WTC11 (cell line): ENCODE measurements around the gene WSB1. TPM values are rescaled to one million over a fixed set of nuclear protein-coding genes. Genes with fewer than 3 reads are reported as not detected.

Experiments
- ATAC-seq: fragments of 200-7000 bp; cut with Tn5 transposase; 2 replicates; pipeline ENCODE4 v1.10.0; 2021; ENCODE audit warnings: mild to moderate bottlenecking, moderate library complexity
- CTCF ChIA-PET: fragments of 300-600 bp; sonication (Branson Sonifier 250); formaldehyde crosslinking; loops from one replicate; lab custom pipeline; 2021; ENCODE audit warnings: antibody characterized with exemption; lab: Charles Lee
- POLR2A ChIA-PET: fragments of 350-600 bp; sonication (Branson Sonifier 250); formaldehyde crosslinking; loops from one replicate; lab custom pipeline; 2021; ENCODE audit warnings: antibody characterized with exemption; lab: Charles Lee
- DNase-seq: peaks from one replicate; pipeline ENCODE4 v3.0.0; 2021; ENCODE audit warnings: low spot score
- H3K27ac Mint-ChIP-seq: 2 replicates; pipeline ENCODE4 v1.8.0; 2021; ENCODE audit warnings: mixed read lengths
- H3K27me3 Mint-ChIP-seq: 2 replicates; pipeline ENCODE4 v1.8.0; 2021; ENCODE audit warnings: low read depth, mild to moderate bottlenecking, moderate library complexity, mixed read lengths
- H3K36me3 Mint-ChIP-seq: 2 replicates; pipeline ENCODE4 v1.8.0; 2021; ENCODE audit warnings: mixed read lengths
- H3K4me1 Mint-ChIP-seq: 2 replicates; pipeline ENCODE4 v1.8.0; 2022; ENCODE audit warnings: mixed read lengths
- H3K4me3 Mint-ChIP-seq: 2 replicates; pipeline ENCODE4 v1.8.0; 2021; ENCODE audit warnings: mild to moderate bottlenecking, moderate library complexity, mixed read lengths
- H3K9me3 Mint-ChIP-seq: 2 replicates; pipeline ENCODE4 v1.8.0; 2021; ENCODE audit warnings: mixed read lengths
- ATF2 ChIP-seq: sonication (generic); formaldehyde crosslinking; IDR thresholded peaks from 2 replicates; pipeline ENCODE4 v1.8.1; 2022; ENCODE audit warnings: low read depth, missing genetic modification reagents, borderline replicate concordance
- ATF6 ChIP-seq: sonication (generic); formaldehyde crosslinking; IDR thresholded peaks from 2 replicates; pipeline ENCODE4 v1.8.1; 2023; ENCODE audit warnings: mild to moderate bottlenecking, missing genetic modification reagents
- CREM ChIP-seq: sonication (generic); formaldehyde crosslinking; IDR thresholded peaks from 2 replicates; pipeline ENCODE4 v1.8.1; 2022; ENCODE audit warnings: mild to moderate bottlenecking, missing genetic modification reagents, moderate library complexity
- ELF4 ChIP-seq: sonication (generic); formaldehyde crosslinking; IDR thresholded peaks from 2 replicates; pipeline ENCODE4 v1.8.1; 2022; ENCODE audit warnings: low read depth, mild to moderate bottlenecking, moderate library complexity, missing genetic modification reagents
- FOXP1 ChIP-seq: sonication (generic); formaldehyde crosslinking; IDR thresholded peaks from 2 replicates; pipeline ENCODE4 v1.8.0; 2022; ENCODE audit warnings: missing genetic modification reagents, mild to moderate bottlenecking, moderate library complexity, borderline replicate concordance
- MXD4 ChIP-seq: fragments of 250-450 bp; sonication (Bioruptor Pico); IDR thresholded peaks from 2 replicates; pipeline ENCODE4 v1.8.0; 2021; ENCODE audit warnings: mild to moderate bottlenecking, moderate library complexity, borderline replicate concordance
- NR1H2 ChIP-seq: sonication (generic); formaldehyde crosslinking; IDR thresholded peaks from 2 replicates; pipeline ENCODE4 v1.9.0; 2021; ENCODE audit warnings: mild to moderate bottlenecking, moderate library complexity, missing genetic modification reagents
- NR2C2 ChIP-seq: sonication (generic); formaldehyde crosslinking; IDR thresholded peaks from 2 replicates; pipeline ENCODE4 v1.8.0; 2022; ENCODE audit warnings: mild to moderate bottlenecking, missing genetic modification reagents
- RELA ChIP-seq: sonication (generic); formaldehyde crosslinking; IDR thresholded peaks from 2 replicates; pipeline ENCODE4 v1.8.1; 2022; ENCODE audit warnings: missing genetic modification reagents, mild to moderate bottlenecking, borderline replicate concordance
- SP1 ChIP-seq: sonication (generic); formaldehyde crosslinking; conservative IDR thresholded peaks from 2 replicates; pipeline ENCODE4 v1.8.1; 2022; ENCODE audit warnings: missing genetic modification reagents
- ZNF425 ChIP-seq: fragments of 250-450 bp; sonication (Bioruptor Pico); conservative IDR thresholded peaks from 2 replicates; pipeline ENCODE4 v1.9.0; 2021; ENCODE audit warnings: mild to moderate bottlenecking
- ZNF532 ChIP-seq: fragments of 250-450 bp; sonication (Bioruptor Pico); IDR thresholded peaks from 2 replicates; pipeline ENCODE4 v1.9.0; 2021; ENCODE audit warnings: mild to moderate bottlenecking, borderline replicate concordance
- total RNA-seq: library from RNA; stranded (reverse); gene quantifications from 3 replicates; pipeline ENCODE4 v1.2.3, GENCODE V29; 2021
- TF ChIP-seq, protein P1 (sequence below): sonication (generic); formaldehyde crosslinking; IDR thresholded peaks from 2 replicates; pipeline ENCODE4 v1.8.0; 2022; ENCODE audit warnings: mild to moderate bottlenecking, missing genetic modification reagents

The WSB1 gene
- total RNA-seq, 1 experiment from 2014 or later, result 167 TPM

DNA sequence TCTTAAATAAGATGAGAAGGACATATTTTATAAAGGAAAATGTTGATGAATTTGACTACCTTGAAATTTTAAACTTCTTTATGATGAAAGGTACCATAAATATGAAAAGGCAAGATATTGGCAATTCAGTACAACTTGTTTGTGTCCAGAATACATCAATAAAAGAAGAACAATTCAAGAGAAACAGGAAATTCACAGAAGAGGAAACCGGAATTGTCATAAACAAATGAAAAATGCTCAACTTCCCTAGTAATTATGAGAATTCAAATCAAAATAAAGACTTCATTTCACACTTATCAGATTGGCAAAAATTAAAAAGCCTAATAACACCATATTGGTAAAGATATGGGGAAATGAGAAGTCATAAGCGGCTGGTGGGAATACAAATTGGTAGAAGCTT lies 54.3 kb downstream of the WSB1 start:
- no peaks in the 10 kb centered on the region for H3K27me3 Mint-ChIP-seq
- TF ChIP-seq MXD4 (CRISPR knock-in tag), result no peak
- TF ChIP-seq ZNF532, result no peak
- TF ChIP-seq SP1 (CRISPR knock-in tag), result no peak
- TF ChIP-seq RELA (CRISPR knock-in tag), result no peak
- TF ChIP-seq FOXP1 (CRISPR knock-in tag), result no peak
- TF ChIP-seq CREM (CRISPR knock-in tag), result no peak
- no peak for TF ChIP-seq NR1H2 (CRISPR knock-in tag)
- TF ChIP-seq, all 79 proteins: peak for 0
- Mint-ChIP-seq H3K27ac (no peak overlapping the region), H3K9me3 (no peaks in the 10 kb centered on the region), H3K4me1 (peaks cover 43% of the 10 kb centered on the region), H3K4me3 (peak overlapping the region; percentile 63), H3K36me3 (peaks cover 4% of the 10 kb centered on the region; the same call in 1 of the 2 replicates)
- POLR2A ChIA-PET, result interaction anchor here (1.3 kb wide), 1 partner anchor 15 kb away, joined by 4 read pairs; no protein-coding TSS in a partner anchor
- ATAC-seq (no peak), DNase-seq (no peak)
- CTCF ChIA-PET, result interaction anchor here (2.9 kb wide), 1 partner anchor 103 kb away, joined by 18 read pairs; no protein-coding TSS in a partner anchor

DNA sequence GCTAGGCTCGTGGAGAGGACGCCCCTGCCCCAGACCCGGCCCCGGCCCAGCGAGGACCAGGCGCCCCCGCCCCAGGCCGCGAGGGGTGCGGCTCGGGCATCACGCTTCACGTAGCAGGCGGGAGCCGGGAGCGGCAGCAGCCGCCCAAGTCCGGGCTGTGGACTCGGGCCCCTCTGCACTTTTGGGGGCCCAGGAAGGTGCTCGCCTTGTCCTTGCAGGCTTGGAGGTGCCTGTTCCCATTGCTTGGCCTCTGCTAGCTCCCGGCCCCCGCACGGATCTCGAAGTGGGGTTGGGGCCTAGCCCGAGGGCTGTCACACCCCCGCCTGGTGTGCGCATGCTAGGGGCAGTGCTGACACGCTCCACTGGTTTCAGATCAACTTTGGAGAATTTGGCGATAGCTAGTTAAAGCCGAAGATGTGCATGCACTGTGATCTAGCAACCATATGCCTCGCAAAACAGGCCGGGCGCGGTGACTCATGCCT lies 55.7 kb downstream of the WSB1 start:
- H3K4me1 Mint-ChIP-seq, result peaks cover 36% of the 10 kb centered on the region
- peak overlapping the region; percentile 20; the same call in 1 of the 2 replicates for H3K4me3 Mint-ChIP-seq
- peaks cover 6% of the 10 kb centered on the region; the same call in 1 of the 2 replicates for H3K27me3 Mint-ChIP-seq
- TF ChIP-seq ATF6 (CRISPR knock-in tag) (no peak), ELF4 (CRISPR knock-in tag) (no peak), ATF2 (CRISPR knock-in tag) (no peak), NR2C2 (CRISPR knock-in tag) (no peak; the same call in 1 of the 2 replicates), ZNF425 (CRISPR knock-in tag) (no peak), ZNF532 (no peak)
- TF ChIP-seq, protein P1, sequence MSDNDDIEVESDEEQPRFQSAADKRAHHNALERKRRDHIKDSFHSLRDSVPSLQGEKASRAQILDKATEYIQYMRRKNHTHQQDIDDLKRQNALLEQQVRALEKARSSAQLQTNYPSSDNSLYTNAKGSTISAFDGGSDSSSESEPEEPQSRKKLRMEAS (CRISPR knock-in tag), result peak; percentile 46; the same call in 1 of the 2 replicates
- TF ChIP-seq, all 79 proteins: peak for 1
- Mint-ChIP-seq H3K9me3 (no peaks in the 10 kb centered on the region), H3K27ac (no peak overlapping the region), H3K36me3 (peaks cover 4% of the 10 kb centered on the region; the same call in 1 of the 2 replicates)
- ATAC-seq (peak; percentile 17), DNase-seq (peak; percentile 63)
- ChIA-PET POLR2A (interaction anchor here (1.3 to 1.6 kb wide), 2 partner anchors 17 to 55 kb away, joined by 4 to 6 read pairs; no protein-coding TSS in a partner anchor), CTCF (interaction anchor here (0.6 to 2.9 kb wide), 14 partner anchors 8 to 302 kb away, joined by 3 to 18 read pairs (median 4); partner anchors contain the start of genes KSR1 and WSB1)
